ENCODE data around the gene GMDS. TPM values are rescaled to one million over a fixed set of nuclear protein-coding genes. Genes with fewer than 3 reads are reported as not detected.

The GMDS gene
- total RNA-seq, 1 donor from 2014 or later, result 34.0 TPM

DNA sequence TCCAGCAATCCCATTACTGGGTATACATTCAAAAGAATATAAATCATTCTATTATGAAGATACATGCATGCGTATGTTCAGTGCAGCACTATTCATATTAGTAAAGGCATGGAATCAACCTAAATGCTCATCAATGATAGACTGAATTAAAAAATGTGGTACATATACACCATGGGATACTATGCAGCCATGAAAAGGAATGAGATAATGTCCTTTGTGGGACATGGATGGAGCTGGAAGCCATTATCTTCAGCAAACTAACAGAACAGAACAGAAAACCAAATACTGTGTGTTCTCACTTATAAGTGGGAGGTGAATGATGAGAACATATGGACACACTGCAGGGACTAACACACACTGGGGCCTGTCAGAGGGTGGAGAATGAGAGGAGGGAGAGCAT lies 261.6 kb downstream of the GMDS start:
- peaks cover 32% of the 10 kb centered on the region for H3K4me1 Mint-ChIP-seq (ENCODE audit: low read depth)
- H3K4me3 Mint-ChIP-seq (ENCODE audit: unreplicated experiment), result no peak overlapping the region
- TF ChIP-seq, protein P1, sequence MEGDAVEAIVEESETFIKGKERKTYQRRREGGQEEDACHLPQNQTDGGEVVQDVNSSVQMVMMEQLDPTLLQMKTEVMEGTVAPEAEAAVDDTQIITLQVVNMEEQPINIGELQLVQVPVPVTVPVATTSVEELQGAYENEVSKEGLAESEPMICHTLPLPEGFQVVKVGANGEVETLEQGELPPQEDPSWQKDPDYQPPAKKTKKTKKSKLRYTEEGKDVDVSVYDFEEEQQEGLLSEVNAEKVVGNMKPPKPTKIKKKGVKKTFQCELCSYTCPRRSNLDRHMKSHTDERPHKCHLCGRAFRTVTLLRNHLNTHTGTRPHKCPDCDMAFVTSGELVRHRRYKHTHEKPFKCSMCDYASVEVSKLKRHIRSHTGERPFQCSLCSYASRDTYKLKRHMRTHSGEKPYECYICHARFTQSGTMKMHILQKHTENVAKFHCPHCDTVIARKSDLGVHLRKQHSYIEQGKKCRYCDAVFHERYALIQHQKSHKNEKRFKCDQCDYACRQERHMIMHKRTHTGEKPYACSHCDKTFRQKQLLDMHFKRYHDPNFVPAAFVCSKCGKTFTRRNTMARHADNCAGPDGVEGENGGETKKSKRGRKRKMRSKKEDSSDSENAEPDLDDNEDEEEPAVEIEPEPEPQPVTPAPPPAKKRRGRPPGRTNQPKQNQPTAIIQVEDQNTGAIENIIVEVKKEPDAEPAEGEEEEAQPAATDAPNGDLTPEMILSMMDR (IDR thresholded peaks at IDR 0.05), result no peak
- no peaks in the 10 kb centered on the region for H3K27me3 Mint-ChIP-seq (ENCODE audit: low read depth)
- H3K36me3 Mint-ChIP-seq (ENCODE audit: low read depth), result peaks cover 31% of the 10 kb centered on the region
- no peak for DNase-seq (ENCODE audit: low spot score)
- H3K9me3 Mint-ChIP-seq (ENCODE audit: low read depth), result peaks cover 42% of the 10 kb centered on the region
- H3K27ac Mint-ChIP-seq (ENCODE audit: unreplicated experiment), result no peak overlapping the region

DNA sequence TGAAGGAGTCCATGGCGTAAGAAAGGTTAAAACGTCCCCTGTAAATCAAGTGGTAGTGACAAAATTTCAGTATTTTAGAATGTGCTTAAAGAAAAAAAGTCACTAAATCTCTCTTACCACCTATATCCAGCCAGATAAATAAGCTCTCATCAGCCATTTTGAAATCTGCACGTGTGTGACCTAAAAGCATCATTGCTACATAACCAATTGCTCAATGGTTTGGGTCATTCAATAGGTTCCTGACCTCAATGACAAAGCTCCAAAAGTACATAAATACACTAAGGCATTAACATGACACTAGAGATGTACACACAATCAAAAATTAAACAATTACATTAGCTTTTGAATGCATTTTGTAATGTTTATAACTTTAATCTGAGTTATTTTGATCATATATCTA lies 272.4 kb downstream of the GMDS start:
- no peak overlapping the region for H3K27ac Mint-ChIP-seq (ENCODE audit: unreplicated experiment)
- H3K36me3 Mint-ChIP-seq (ENCODE audit: low read depth), result peaks cover 2% of the 10 kb centered on the region
- H3K4me1 Mint-ChIP-seq (ENCODE audit: low read depth), result peaks cover 11% of the 10 kb centered on the region
- no peak overlapping the region for H3K4me3 Mint-ChIP-seq (ENCODE audit: unreplicated experiment)
- no peaks in the 10 kb centered on the region for H3K27me3 Mint-ChIP-seq (ENCODE audit: low read depth)
- no peak for DNase-seq (ENCODE audit: low spot score)
- TF ChIP-seq, protein P1 (IDR thresholded peaks at IDR 0.05), result no peak
- no peaks in the 10 kb centered on the region for H3K9me3 Mint-ChIP-seq (ENCODE audit: low read depth)

DNA sequence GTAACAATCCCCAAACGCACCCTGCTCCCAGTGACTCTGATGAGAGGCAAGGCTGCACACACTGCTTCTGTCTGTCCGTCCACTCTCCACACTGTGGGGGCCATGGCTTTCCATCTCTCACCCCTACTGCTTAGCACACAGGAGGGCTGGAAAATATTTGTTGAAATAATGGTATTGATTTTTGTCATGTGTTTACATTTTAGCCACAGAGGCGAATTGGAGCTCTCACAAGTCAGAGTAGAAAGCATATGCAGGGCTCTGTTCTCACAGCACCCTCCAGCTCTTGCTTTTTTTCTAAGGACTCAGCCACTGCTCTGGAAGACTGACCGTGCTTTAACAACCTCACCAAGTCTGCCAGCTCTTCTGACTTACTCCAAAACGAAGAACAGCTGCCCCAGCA lies 273.8 kb downstream of the GMDS start:
- H3K27me3 Mint-ChIP-seq (ENCODE audit: low read depth), result no peaks in the 10 kb centered on the region
- H3K27ac Mint-ChIP-seq (ENCODE audit: unreplicated experiment), result peak overlapping the region; percentile 14
- H3K36me3 Mint-ChIP-seq (ENCODE audit: low read depth), result no peaks in the 10 kb centered on the region
- no peak overlapping the region for H3K4me3 Mint-ChIP-seq (ENCODE audit: unreplicated experiment)
- TF ChIP-seq, protein P1 (IDR thresholded peaks at IDR 0.05), result no peak
- DNase-seq (ENCODE audit: low spot score), result no peak
- no peaks in the 10 kb centered on the region for H3K9me3 Mint-ChIP-seq (ENCODE audit: low read depth)
- peaks cover 16% of the 10 kb centered on the region for H3K4me1 Mint-ChIP-seq (ENCODE audit: low read depth)

- Mint-ChIP-seq H3K27ac (ENCODE audit: unreplicated experiment) (no peak overlapping the region), H3K4me1 (ENCODE audit: low read depth) (peaks cover 18% of the 10 kb centered on the region), H3K4me3 (ENCODE audit: unreplicated experiment) (no peak overlapping the region), H3K9me3 (ENCODE audit: low read depth) (no peaks in the 10 kb centered on the region), H3K36me3 (ENCODE audit: low read depth) (no peaks in the 10 kb centered on the region), H3K27me3 (ENCODE audit: low read depth) (no peaks in the 10 kb centered on the region)
- TF ChIP-seq, protein P1 (IDR thresholded peaks at IDR 0.05), result no peak
- DNase-seq (ENCODE audit: low spot score), result no peak
Observed at GRCh38 chr6:1970151-1970561, 275.2 kb downstream of the GMDS start.

GRCh38 chr6:1966713-1967112 lies 278.7 kb downstream of the GMDS start:
- Mint-ChIP-seq H3K4me1 (ENCODE audit: low read depth) (peaks cover 24% of the 10 kb centered on the region), H3K9me3 (ENCODE audit: low read depth) (no peaks in the 10 kb centered on the region), H3K27me3 (ENCODE audit: low read depth) (no peaks in the 10 kb centered on the region), H3K4me3 (ENCODE audit: unreplicated experiment) (no peak overlapping the region), H3K27ac (ENCODE audit: unreplicated experiment) (no peak overlapping the region), H3K36me3 (ENCODE audit: low read depth) (no peaks in the 10 kb centered on the region)
- DNase-seq (ENCODE audit: low spot score), result no peak
- TF ChIP-seq, protein P1 (IDR thresholded peaks at IDR 0.05), result no peak
